Measurements from ENCODE around the gene MICAL2. TPM values are rescaled to one million over a fixed set of nuclear protein-coding genes. Genes with fewer than 3 reads are reported as not detected.

MICAL2 gene
- total RNA-seq, 1 experiment from 2014 or later, result 62.9 TPM

DNA sequence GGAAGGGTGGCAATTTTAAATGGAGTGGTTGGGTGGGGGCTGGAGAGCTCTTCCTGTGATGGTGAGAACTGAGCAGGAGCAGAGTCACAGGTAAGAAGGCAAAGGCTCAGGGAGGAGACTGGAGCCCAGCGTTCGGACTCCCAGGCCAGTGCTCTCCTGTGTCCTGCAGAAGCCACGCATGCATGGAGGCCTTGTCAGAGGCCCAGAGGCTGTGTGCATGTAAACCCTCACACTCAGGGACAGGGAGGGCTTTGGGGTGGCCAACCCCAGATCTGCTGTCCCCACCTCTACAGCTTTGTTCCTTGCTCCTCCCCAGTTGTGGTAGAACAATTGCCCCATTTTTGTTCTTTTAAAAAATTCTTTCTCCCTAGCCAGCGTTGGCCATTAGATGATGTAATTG, 136.6 kb downstream of the MICAL2 start:
- Histone ChIP-seq H2AFZ (ENCODE audit: low read length) (no peak overlapping the region), H3K4me3 (ENCODE audit: low read length) (no peak overlapping the region), H3K9ac (ENCODE audit: low read length) (no peak overlapping the region), H3K4me1 (ENCODE audit: insufficient read depth, low read length) (peaks cover 49% of the 10 kb centered on the region), H3K27me3 (ENCODE audit: low read length) (no peaks in the 10 kb centered on the region), H3K4me2 (ENCODE audit: low read length) (no peak overlapping the region), H3K9me2 (replicated peaks; ENCODE audit: low read length) (no peaks in the 10 kb centered on the region), H3K27ac (ENCODE audit: low read length) (no peak overlapping the region; the same call in 1 of the 2 replicates), H3K9me3 (ENCODE audit: low read length) (no peaks in the 10 kb centered on the region), H3F3A (ENCODE audit: low read length, unreplicated experiment) (no peaks in the 10 kb centered on the region), H3K79me2 (ENCODE audit: low read length) (no peaks in the 10 kb centered on the region), H4K20me1 (ENCODE audit: low read length) (no peaks in the 10 kb centered on the region), H3K36me3 (ENCODE audit: low read depth, low read length) (peaks cover 15% of the 10 kb centered on the region; the same call in 1 of the 2 replicates)
- no peak for DNase-seq
- CTCF ChIA-PET, result no interaction called here
- POLR2A ChIA-PET (ENCODE audit: unreplicated experiment), result no interaction called here
- no peak for ATAC-seq
- no TSS peak for BruUV-seq (replicated peaks)
- TF ChIP-seq EZH2phosphoT487 (IDR thresholded peaks at IDR 0.05; ENCODE audit: borderline replicate concordance, low read length), result no peak
- TF ChIP-seq, protein P1, sequence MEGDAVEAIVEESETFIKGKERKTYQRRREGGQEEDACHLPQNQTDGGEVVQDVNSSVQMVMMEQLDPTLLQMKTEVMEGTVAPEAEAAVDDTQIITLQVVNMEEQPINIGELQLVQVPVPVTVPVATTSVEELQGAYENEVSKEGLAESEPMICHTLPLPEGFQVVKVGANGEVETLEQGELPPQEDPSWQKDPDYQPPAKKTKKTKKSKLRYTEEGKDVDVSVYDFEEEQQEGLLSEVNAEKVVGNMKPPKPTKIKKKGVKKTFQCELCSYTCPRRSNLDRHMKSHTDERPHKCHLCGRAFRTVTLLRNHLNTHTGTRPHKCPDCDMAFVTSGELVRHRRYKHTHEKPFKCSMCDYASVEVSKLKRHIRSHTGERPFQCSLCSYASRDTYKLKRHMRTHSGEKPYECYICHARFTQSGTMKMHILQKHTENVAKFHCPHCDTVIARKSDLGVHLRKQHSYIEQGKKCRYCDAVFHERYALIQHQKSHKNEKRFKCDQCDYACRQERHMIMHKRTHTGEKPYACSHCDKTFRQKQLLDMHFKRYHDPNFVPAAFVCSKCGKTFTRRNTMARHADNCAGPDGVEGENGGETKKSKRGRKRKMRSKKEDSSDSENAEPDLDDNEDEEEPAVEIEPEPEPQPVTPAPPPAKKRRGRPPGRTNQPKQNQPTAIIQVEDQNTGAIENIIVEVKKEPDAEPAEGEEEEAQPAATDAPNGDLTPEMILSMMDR (conservative IDR thresholded peaks at IDR 0.05; ENCODE audit: low read depth, low read length), result no peak
- no peak for TF ChIP-seq EZH2 (IDR thresholded peaks at IDR 0.05; ENCODE audit: low read length, unreplicated experiment)
- intact Hi-C loops (cut with micrococcal nuclease), result no loop called here

DNA sequence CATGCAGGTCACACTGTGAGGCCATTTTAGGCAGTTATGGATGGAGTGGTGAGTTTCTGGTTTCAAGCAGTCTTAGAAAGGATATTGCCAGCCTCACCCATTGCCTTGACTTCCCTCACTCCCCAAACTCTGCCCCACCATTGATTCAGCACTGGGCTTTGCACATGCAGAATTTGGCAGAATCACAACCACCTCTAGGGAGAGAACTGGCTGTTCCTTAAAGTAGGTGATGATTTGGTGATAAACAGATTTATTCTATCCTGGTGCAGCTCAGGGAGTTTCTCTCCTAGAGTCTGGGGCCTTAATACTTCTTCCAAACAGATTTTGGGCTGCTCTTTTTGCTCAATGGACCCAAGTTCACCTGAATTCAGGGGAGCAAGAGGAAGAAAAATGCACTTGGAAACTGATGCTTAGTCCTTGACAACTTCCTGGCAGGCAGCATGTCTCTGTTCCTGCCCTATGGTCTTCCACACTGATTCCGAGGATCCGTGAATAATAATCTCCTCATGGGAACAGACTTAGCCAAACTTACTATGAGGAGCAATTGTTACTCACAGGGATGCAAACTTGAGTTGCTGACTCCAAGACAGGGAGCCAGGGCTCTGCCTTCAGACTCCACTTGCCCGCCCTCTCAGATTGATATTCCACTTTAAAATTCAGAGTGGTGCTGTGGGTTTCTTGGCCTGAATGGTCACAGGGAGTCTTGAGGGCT, 137.3 kb downstream of the MICAL2 start:
- H3K4me2 ChIP-seq (ENCODE audit: low read length), result peak overlapping the region; percentile 63
- POLR2A ChIA-PET (ENCODE audit: unreplicated experiment), result interaction anchor here (0.6 kb wide), 1 partner anchor 127 kb away, joined by 4 read pairs; no protein-coding TSS in a partner anchor
- CTCF ChIA-PET, result no interaction called here

More for the DNA sequence above, 137.3 kb downstream of the MICAL2 start:
- Histone ChIP-seq H3K27me3 (ENCODE audit: low read length) (no peaks in the 10 kb centered on the region), H3K36me3 (ENCODE audit: low read depth, low read length) (peaks cover 15% of the 10 kb centered on the region; the same call in 1 of the 2 replicates), H3K9me3 (ENCODE audit: low read length) (no peaks in the 10 kb centered on the region), H3K9me2 (replicated peaks; ENCODE audit: low read length) (no peaks in the 10 kb centered on the region), H3K27ac (ENCODE audit: low read length) (peak overlapping the region; percentile 83), H3K4me3 (ENCODE audit: low read length) (no peak overlapping the region), H3K4me1 (ENCODE audit: insufficient read depth, low read length) (peaks cover 49% of the 10 kb centered on the region), H3F3A (ENCODE audit: low read length, unreplicated experiment) (no peaks in the 10 kb centered on the region), H3K79me2 (ENCODE audit: low read length) (no peaks in the 10 kb centered on the region), H3K9ac (ENCODE audit: low read length) (peak overlapping the region; percentile 22; the same call in 1 of the 2 replicates), H4K20me1 (ENCODE audit: low read length) (no peaks in the 10 kb centered on the region), H2AFZ (ENCODE audit: low read length) (no peak overlapping the region)
- no TSS peak for BruUV-seq (replicated peaks)
- no peak for DNase-seq
- intact Hi-C loops (cut with micrococcal nuclease), result no loop called here
- ATAC-seq, result no peak
- TF ChIP-seq, protein P1 (conservative IDR thresholded peaks at IDR 0.05; ENCODE audit: low read depth, low read length), result no peak
- no peak for TF ChIP-seq EZH2 (IDR thresholded peaks at IDR 0.05; ENCODE audit: low read length, unreplicated experiment)
- TF ChIP-seq EZH2phosphoT487 (IDR thresholded peaks at IDR 0.05; ENCODE audit: borderline replicate concordance, low read length), result no peak

Measured in PC-3 (cell line).